ENCODE results near the gene GPC5.

- TF ChIP-seq EZH2phosphoT487 (conservative IDR thresholded peaks at IDR 0.05; ENCODE audit: low read length) (no peak), CTCF (IDR thresholded peaks at IDR 0.05; ENCODE audit: insufficient read depth, low read length, poor library complexity, severe bottlenecking) (no peak)
Observed at GRCh38 chr13:91399189-91400062, 1.0 kb downstream of the GPC5 start.

Data from SU-DHL-6 (cell line).